ENCODE data around the gene TXN2.

GRCh38 chr22:36440429-36441002 lies 40.9 kb downstream of the TXN2 start:
- TF ChIP-seq, protein P1, sequence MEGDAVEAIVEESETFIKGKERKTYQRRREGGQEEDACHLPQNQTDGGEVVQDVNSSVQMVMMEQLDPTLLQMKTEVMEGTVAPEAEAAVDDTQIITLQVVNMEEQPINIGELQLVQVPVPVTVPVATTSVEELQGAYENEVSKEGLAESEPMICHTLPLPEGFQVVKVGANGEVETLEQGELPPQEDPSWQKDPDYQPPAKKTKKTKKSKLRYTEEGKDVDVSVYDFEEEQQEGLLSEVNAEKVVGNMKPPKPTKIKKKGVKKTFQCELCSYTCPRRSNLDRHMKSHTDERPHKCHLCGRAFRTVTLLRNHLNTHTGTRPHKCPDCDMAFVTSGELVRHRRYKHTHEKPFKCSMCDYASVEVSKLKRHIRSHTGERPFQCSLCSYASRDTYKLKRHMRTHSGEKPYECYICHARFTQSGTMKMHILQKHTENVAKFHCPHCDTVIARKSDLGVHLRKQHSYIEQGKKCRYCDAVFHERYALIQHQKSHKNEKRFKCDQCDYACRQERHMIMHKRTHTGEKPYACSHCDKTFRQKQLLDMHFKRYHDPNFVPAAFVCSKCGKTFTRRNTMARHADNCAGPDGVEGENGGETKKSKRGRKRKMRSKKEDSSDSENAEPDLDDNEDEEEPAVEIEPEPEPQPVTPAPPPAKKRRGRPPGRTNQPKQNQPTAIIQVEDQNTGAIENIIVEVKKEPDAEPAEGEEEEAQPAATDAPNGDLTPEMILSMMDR (IDR thresholded peaks at IDR 0.05; ENCODE audit: insufficient read depth, low read length) = no peak
- TF ChIP-seq POLR2AphosphoS5 (IDR thresholded peaks at IDR 0.05; ENCODE audit: low read depth) = no peak
- TF ChIP-seq, protein P2, sequence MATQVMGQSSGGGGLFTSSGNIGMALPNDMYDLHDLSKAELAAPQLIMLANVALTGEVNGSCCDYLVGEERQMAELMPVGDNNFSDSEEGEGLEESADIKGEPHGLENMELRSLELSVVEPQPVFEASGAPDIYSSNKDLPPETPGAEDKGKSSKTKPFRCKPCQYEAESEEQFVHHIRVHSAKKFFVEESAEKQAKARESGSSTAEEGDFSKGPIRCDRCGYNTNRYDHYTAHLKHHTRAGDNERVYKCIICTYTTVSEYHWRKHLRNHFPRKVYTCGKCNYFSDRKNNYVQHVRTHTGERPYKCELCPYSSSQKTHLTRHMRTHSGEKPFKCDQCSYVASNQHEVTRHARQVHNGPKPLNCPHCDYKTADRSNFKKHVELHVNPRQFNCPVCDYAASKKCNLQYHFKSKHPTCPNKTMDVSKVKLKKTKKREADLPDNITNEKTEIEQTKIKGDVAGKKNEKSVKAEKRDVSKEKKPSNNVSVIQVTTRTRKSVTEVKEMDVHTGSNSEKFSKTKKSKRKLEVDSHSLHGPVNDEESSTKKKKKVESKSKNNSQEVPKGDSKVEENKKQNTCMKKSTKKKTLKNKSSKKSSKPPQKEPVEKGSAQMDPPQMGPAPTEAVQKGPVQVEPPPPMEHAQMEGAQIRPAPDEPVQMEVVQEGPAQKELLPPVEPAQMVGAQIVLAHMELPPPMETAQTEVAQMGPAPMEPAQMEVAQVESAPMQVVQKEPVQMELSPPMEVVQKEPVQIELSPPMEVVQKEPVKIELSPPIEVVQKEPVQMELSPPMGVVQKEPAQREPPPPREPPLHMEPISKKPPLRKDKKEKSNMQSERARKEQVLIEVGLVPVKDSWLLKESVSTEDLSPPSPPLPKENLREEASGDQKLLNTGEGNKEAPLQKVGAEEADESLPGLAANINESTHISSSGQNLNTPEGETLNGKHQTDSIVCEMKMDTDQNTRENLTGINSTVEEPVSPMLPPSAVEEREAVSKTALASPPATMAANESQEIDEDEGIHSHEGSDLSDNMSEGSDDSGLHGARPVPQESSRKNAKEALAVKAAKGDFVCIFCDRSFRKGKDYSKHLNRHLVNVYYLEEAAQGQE (IDR thresholded peaks at IDR 0.05; ENCODE audit: insufficient replicate concordance, low read depth) = no peak

Measured in HL-60 (cell line).